Measurements from ENCODE around the gene TFEB.

TFEB gene

GRCh38 chr6:41656002-41656691, 79.3 kb downstream of the TFEB start:
- no peak overlapping the region for H3K4me3 ChIP-seq (ENCODE audit: low read depth, low read length)
- TF ChIP-seq CTCF (IDR thresholded peaks at IDR 0.05; ENCODE audit: borderline replicate concordance, insufficient read depth, low read depth, low read length), result no peak

GRCh38 chr6:41655646-41656001, 79.8 kb downstream of the TFEB start:
- no peak for TF ChIP-seq CTCF (IDR thresholded peaks at IDR 0.05; ENCODE audit: borderline replicate concordance, insufficient read depth, low read depth, low read length)
- H3K4me3 ChIP-seq (ENCODE audit: low read depth, low read length), result no peak overlapping the region

- no peak for TF ChIP-seq CTCF (IDR thresholded peaks at IDR 0.05; ENCODE audit: borderline replicate concordance, insufficient read depth, low read depth, low read length)
- H3K4me3 ChIP-seq (ENCODE audit: low read depth, low read length), result no peak overlapping the region
Measured at GRCh38 chr6:41655176-41655575, 80.2 kb downstream of the TFEB start.

GRCh38 chr6:41654698-41655151, 80.7 kb downstream of the TFEB start:
- no peak overlapping the region for H3K4me3 ChIP-seq (ENCODE audit: low read depth, low read length)
- no peak for TF ChIP-seq CTCF (IDR thresholded peaks at IDR 0.05; ENCODE audit: borderline replicate concordance, insufficient read depth, low read depth, low read length)

- H3K4me3 ChIP-seq (ENCODE audit: low read depth, low read length), result no peak overlapping the region
- no peak for TF ChIP-seq CTCF (IDR thresholded peaks at IDR 0.05; ENCODE audit: borderline replicate concordance, insufficient read depth, low read depth, low read length)
Measured at GRCh38 chr6:41654151-41654697, 81.2 kb downstream of the TFEB start.

GRCh38 chr6:41653691-41654090, 81.7 kb downstream of the TFEB start:
- H3K4me3 ChIP-seq (ENCODE audit: low read depth, low read length), result no peak overlapping the region
- no peak for TF ChIP-seq CTCF (IDR thresholded peaks at IDR 0.05; ENCODE audit: borderline replicate concordance, insufficient read depth, low read depth, low read length)

Data from GM12875 (cell line).